Neural cell (in vitro differentiated cells): ENCODE results near the gene EFCAB8. TPM values are rescaled to one million over a fixed set of nuclear protein-coding genes. Genes with fewer than 3 reads are reported as not detected.

Source experiments
- H2AFZ ChIP-seq: fragments of 200-600, 300-800 bp; sonication (generic), shearing (Covaris generic); 2 replicates; pipeline ENCODE4 v1.6.0; 2014; ENCODE audit warnings: low read depth, mild to moderate bottlenecking, antibody characterized with exemption, low read length, moderate library complexity
- H3F3A ChIP-seq: fragments of 200-600 bp; shearing (Covaris generic); 2 replicates; pipeline ENCODE4 v1.6.1; 2016; ENCODE audit warnings: mild to moderate bottlenecking, moderate library complexity, mixed read lengths, antibody characterized with exemption, low read length; ENCODE audit not compliant: insufficient read depth, poor library complexity, severe bottlenecking
- H3K27ac ChIP-seq: fragments of 200-600, 300-800 bp; sonication (generic), shearing (Covaris generic); 2 replicates; pipeline ENCODE4 v1.5.1; 2014; ENCODE audit warnings: mild to moderate bottlenecking, low read length, moderate library complexity
- H3K27me3 ChIP-seq: fragments of 300-800, 200-600 bp; sonication (generic), shearing (Covaris generic); 2 replicates; pipeline ENCODE4 v1.6.0; 2014; ENCODE audit warnings: mild to moderate bottlenecking, low read depth, low read length, moderate library complexity; ENCODE audit not compliant: insufficient read depth
- H3K36me3 ChIP-seq: fragments of 300-800, 200-600 bp; sonication (generic), shearing (Covaris generic); 2 replicates; pipeline ENCODE4 v1.5.1; 2014; ENCODE audit warnings: mild to moderate bottlenecking, antibody characterized with exemption, low read length, moderate library complexity; ENCODE audit not compliant: insufficient read depth
- H3K4me2 ChIP-seq: fragments of 300-800, 200-600 bp; sonication (generic), shearing (Covaris generic); 2 replicates; pipeline ENCODE4 v1.6.0; 2014; ENCODE audit warnings: mild to moderate bottlenecking, low read length
- H3K4me3 ChIP-seq: fragments of 300-800, 200-600 bp; sonication (generic), shearing (Covaris generic); 2 replicates; pipeline ENCODE4 v1.5.1; 2014; ENCODE audit warnings: mild to moderate bottlenecking, low read length, moderate library complexity
- H3K79me2 ChIP-seq: fragments of 200-600 bp; shearing (Covaris generic); replicated peaks from 2 replicates; pipeline ENCODE4 v1.6.0; 2014; ENCODE audit warnings: mild to moderate bottlenecking, low read length, moderate library complexity; ENCODE audit not compliant: insufficient read depth
- H3K9ac ChIP-seq: fragments of 300-800, 200-600 bp; sonication (generic), shearing (Covaris generic); 2 replicates; pipeline ENCODE4 v1.6.1; 2016; ENCODE audit warnings: mild to moderate bottlenecking, low read length, mixed read lengths
- H3K9me2 ChIP-seq: fragments of 200-600 bp; shearing (Covaris generic); 2 replicates; pipeline ENCODE4 v1.6.1; 2016; ENCODE audit warnings: mild to moderate bottlenecking, low read length, mixed read lengths; ENCODE audit not compliant: insufficient read depth
- H3K9me3 ChIP-seq: fragments of 200-600, 300-800 bp; sonication (generic), shearing (Covaris generic); 2 replicates; pipeline ENCODE4 v1.6.1; 2016; ENCODE audit warnings: mild to moderate bottlenecking, mixed run types, low read length, moderate library complexity, mixed read lengths
- H4K20me1 ChIP-seq: fragments of 200-600 bp; shearing (Covaris generic); 2 replicates; pipeline ENCODE4 v1.6.1; 2016; ENCODE audit warnings: mild to moderate bottlenecking, mixed run types; ENCODE audit not compliant: insufficient read depth
- CTCF ChIP-seq: fragments of 450-650 bp; IDR thresholded peaks from 2 replicates; pipeline ENCODE4 v1.5.1; 2014; ENCODE audit warnings: antibody characterized with exemption, mild to moderate bottlenecking, moderate library complexity; ENCODE audit not compliant: poor library complexity, severe bottlenecking
- EP300 ChIP-seq: fragments of 450-650 bp; conservative IDR thresholded peaks from 2 replicates; pipeline ENCODE4 v1.6.1; 2014; ENCODE audit warnings: antibody characterized with exemption, mild to moderate bottlenecking, moderate library complexity; ENCODE audit not compliant: poor library complexity, severe bottlenecking
- EZH2 ChIP-seq: fragments of 200-600, 300-800 bp; shearing (Covaris generic), sonication (generic); IDR thresholded peaks from 2 replicates; pipeline ENCODE4 v1.6.1; 2014; ENCODE audit warnings: antibody characterized with exemption, low read length, borderline replicate concordance, mild to moderate bottlenecking; ENCODE audit not compliant: insufficient read depth, poor library complexity, severe bottlenecking
- MXI1 ChIP-seq: fragments of 450-650 bp; conservative IDR thresholded peaks from 2 replicates; pipeline ENCODE4 v1.6.1; 2014; ENCODE audit warnings: antibody characterized with exemption, mild to moderate bottlenecking; ENCODE audit not compliant: poor library complexity, severe bottlenecking
- POLR2AphosphoS5 ChIP-seq: IDR thresholded peaks from 2 replicates; pipeline ENCODE4 v1.6.1; 2012
- RAD21 ChIP-seq: fragments of 450-650 bp; conservative IDR thresholded peaks from 2 replicates; pipeline ENCODE4 v1.6.1; 2014; ENCODE audit warnings: antibody characterized with exemption, mild to moderate bottlenecking, moderate library complexity
- REST ChIP-seq: IDR thresholded peaks from 2 replicates; pipeline ENCODE4 v1.6.1; 2012; ENCODE audit warnings: borderline replicate concordance
- SMC3 ChIP-seq: fragments of 450-650 bp; conservative IDR thresholded peaks from 2 replicates; pipeline ENCODE4 v1.6.1; 2014; ENCODE audit warnings: antibody characterized with exemption, mild to moderate bottlenecking, moderate library complexity; ENCODE audit not compliant: poor library complexity
- TAF1 ChIP-seq: IDR thresholded peaks from 2 replicates; pipeline ENCODE4 v1.6.1; 2012; ENCODE audit warnings: low read depth
- polyA plus RNA-seq: library from polyadenylated mRNA; depleted of rRNA; stranded (reverse); fragments of >200 nt; gene quantifications from 2 replicates; pipeline ENCODE4 v1.2.3, GENCODE V29; 2014

The EFCAB8 gene
- polyA plus RNA-seq, 1 donor from 2014 or later: not detected

- Histone ChIP-seq H2AFZ (no peak overlapping the region), H3K4me2 (no peak overlapping the region), H3K4me3 (no peak overlapping the region), H3F3A (no peaks in the 10 kb centered on the region), H4K20me1 (no peaks in the 10 kb centered on the region), H3K27me3 (no peaks in the 10 kb centered on the region), H3K79me2 (no peaks in the 10 kb centered on the region), H3K36me3 (no peaks in the 10 kb centered on the region), H3K27ac (no peak overlapping the region), H3K9me2 (no peaks in the 10 kb centered on the region), H3K9me3 (no peaks in the 10 kb centered on the region), H3K9ac (no peak overlapping the region)
- TF ChIP-seq REST (no peak), MXI1 (no peak), EP300 (no peak), SMC3 (no peak), CTCF (no peak), POLR2AphosphoS5 (no peak), RAD21 (no peak), EZH2 (no peak), TAF1 (no peak)
Measured at GRCh38 chr20:32975698-32976674, 117.3 kb downstream of the EFCAB8 start.

- no peaks in the 10 kb centered on the region for H3K9me3 ChIP-seq
- no peak overlapping the region for H3K27ac ChIP-seq
- no peaks in the 10 kb centered on the region for H3F3A ChIP-seq
- no peaks in the 10 kb centered on the region for H3K36me3 ChIP-seq
- H3K4me2 ChIP-seq: no peak overlapping the region
- no peak overlapping the region for H3K4me3 ChIP-seq
- no peaks in the 10 kb centered on the region for H4K20me1 ChIP-seq
- H2AFZ ChIP-seq: no peak overlapping the region
- no peaks in the 10 kb centered on the region for H3K9me2 ChIP-seq
- H3K9ac ChIP-seq: no peak overlapping the region
- no peak for TF ChIP-seq MXI1
- TF ChIP-seq POLR2AphosphoS5: no peak
- TF ChIP-seq SMC3: no peak
- TF ChIP-seq REST: no peak
- TF ChIP-seq RAD21: no peak
- no peak for TF ChIP-seq TAF1
- TF ChIP-seq CTCF: no peak
- TF ChIP-seq EP300: no peak
- no peaks in the 10 kb centered on the region for H3K79me2 ChIP-seq
- H3K27me3 ChIP-seq: no peaks in the 10 kb centered on the region
Measured at GRCh38 chr20:32976746-32977145, 118.0 kb downstream of the EFCAB8 start.
